Smooth muscle cell (in vitro differentiated cells): Measurements from ENCODE around the gene NELFB. TPM values are rescaled to one million over a fixed set of nuclear protein-coding genes. Genes with fewer than 3 reads are reported as not detected.

Experiments used
- DNase-seq: peaks from one replicate; lab custom pipeline; 2025; ENCODE audit not compliant: unreplicated experiment; lab: John Stamatoyannopoulos, UW
- H2AFZ ChIP-seq: fragments of 200-600 bp; sonication (generic); 2 replicates; pipeline ENCODE4 v1.6.0; 2016; ENCODE audit warnings: antibody characterized with exemption, low read depth, mild to moderate bottlenecking
- H3F3A ChIP-seq: fragments of 200-600 bp; sonication (generic); 2 replicates; pipeline ENCODE4 v1.6.0; 2017; ENCODE audit warnings: antibody characterized with exemption, low read depth
- H3K27ac ChIP-seq: fragments of 200-600 bp; sonication (generic); 2 replicates; pipeline ENCODE4 v1.5.1; 2016; ENCODE audit warnings: low read depth, mild to moderate bottlenecking
- H3K27me3 ChIP-seq: fragments of 200-600 bp; sonication (generic); 2 replicates; pipeline ENCODE4 v1.6.1; 2016; ENCODE audit warnings: low read depth, mild to moderate bottlenecking
- H3K36me3 ChIP-seq: fragments of 200-600 bp; sonication (generic); 2 replicates; pipeline ENCODE4 v1.5.1; 2016; ENCODE audit warnings: low read depth
- H3K4me1 ChIP-seq: fragments of 200-600 bp; sonication (generic); 2 replicates; pipeline ENCODE4 v1.5.1; 2016; ENCODE audit warnings: low read depth
- H3K4me2 ChIP-seq: fragments of 200-600 bp; sonication (generic); 2 replicates; pipeline ENCODE4 v1.6.0; 2016; ENCODE audit warnings: mild to moderate bottlenecking
- H3K4me3 ChIP-seq: fragments of 200-600 bp; sonication (generic); 2 replicates; pipeline ENCODE4 v1.5.1; 2016; ENCODE audit warnings: mild to moderate bottlenecking
- H3K79me2 ChIP-seq: fragments of 200-600 bp; sonication (generic); 2 replicates; pipeline ENCODE4 v1.6.0; 2016; ENCODE audit warnings: low read depth, mild to moderate bottlenecking
- H3K9ac ChIP-seq: fragments of 200-600 bp; sonication (generic); 2 replicates; pipeline ENCODE4 v1.6.0; 2016; ENCODE audit warnings: low read depth
- H3K9me3 ChIP-seq: fragments of 200-600 bp; sonication (generic); replicated peaks from 2 replicates; pipeline ENCODE4 v1.5.1; 2016; ENCODE audit warnings: low read depth
- H4K20me1 ChIP-seq: fragments of 200-600 bp; sonication (generic); 2 replicates; pipeline ENCODE4 v1.6.0; 2016; ENCODE audit warnings: low read depth
- CTCF ChIP-seq: fragments of 200-600 bp; sonication (generic); IDR thresholded peaks from 2 replicates; pipeline ENCODE4 v1.5.1; 2017; ENCODE audit warnings: borderline replicate concordance, mild to moderate bottlenecking, antibody characterized with exemption; ENCODE audit not compliant: insufficient read depth, poor library complexity, severe bottlenecking
- WGBS: methylation state at CpG from one replicate; pipeline ENCODE4 v1.1.7; 2016; ENCODE audit warnings: low lambda C conversion rate; 5-methylcytosine and 5-hydroxymethylcytosine counted together
- polyA plus RNA-seq: library from polyadenylated mRNA; unstranded; fragments of >200 nt; fragmentation: Nextera tagmentation; extraction: Ambion mirVana; gene quantifications from 2 replicates; pipeline ENCODE4 v1.2.1, GENCODE V29; 2016
- total RNA-seq: library from RNA; depleted of rRNA; stranded (reverse); fragments of >200 nt; gene quantifications from 2 replicates; pipeline ENCODE4 v1.2.3, GENCODE V29; 2014

NELFB gene
- total and polyA plus RNA-seq, 2 experiments from 2014 or later: 23.3 to 60.9 TPM

GRCh38 chr9:137212520-137212919 is 42.6 kb upstream of the NELFB start:
- Histone ChIP-seq H3F3A (no peaks in the 10 kb centered on the region), H3K79me2 (no peaks in the 10 kb centered on the region), H3K9me3 (no peaks in the 10 kb centered on the region), H3K4me2 (no peak overlapping the region), H4K20me1 (no peaks in the 10 kb centered on the region), H3K36me3 (no peaks in the 10 kb centered on the region), H3K9ac (no peak overlapping the region), H2AFZ (no peak overlapping the region), H3K4me3 (no peak overlapping the region), H3K4me1 (no peaks in the 10 kb centered on the region), H3K27me3 (no peaks in the 10 kb centered on the region), H3K27ac (no peak overlapping the region)
- no peak for TF ChIP-seq CTCF
- no peak for DNase-seq
- WGBS: 95% methylated on average over 20 of the region's 21 CpGs

- no peak for TF ChIP-seq CTCF
- Histone ChIP-seq H2AFZ (no peak overlapping the region), H3K9ac (no peak overlapping the region), H3K4me1 (no peaks in the 10 kb centered on the region), H3K27me3 (no peaks in the 10 kb centered on the region), H3K36me3 (no peaks in the 10 kb centered on the region), H3K9me3 (no peaks in the 10 kb centered on the region), H3K27ac (no peak overlapping the region), H4K20me1 (no peaks in the 10 kb centered on the region), H3F3A (no peaks in the 10 kb centered on the region), H3K79me2 (no peaks in the 10 kb centered on the region), H3K4me3 (no peak overlapping the region), H3K4me2 (no peak overlapping the region)
- no peak for DNase-seq
- 97% methylated on average over 43 of the region's 49 CpGs for WGBS
These were observed 41.7 kb upstream of the NELFB start for GRCh38 chr9:137213160-137214060.

GRCh38 chr9:137214620-137215019 is 40.5 kb upstream of the NELFB start:
- H3K4me3 ChIP-seq: no peak overlapping the region
- H3F3A ChIP-seq: no peaks in the 10 kb centered on the region
- no peaks in the 10 kb centered on the region for H3K27me3 ChIP-seq
- WGBS: 98% methylated on average over 16 of the region's 19 CpGs
- H3K27ac ChIP-seq: no peak overlapping the region
- TF ChIP-seq CTCF: no peak
- H3K36me3 ChIP-seq: no peaks in the 10 kb centered on the region
- no peaks in the 10 kb centered on the region for H3K4me1 ChIP-seq
- H3K9ac ChIP-seq: no peak overlapping the region
- H2AFZ ChIP-seq: no peak overlapping the region
- H3K79me2 ChIP-seq: no peaks in the 10 kb centered on the region
- H4K20me1 ChIP-seq: no peaks in the 10 kb centered on the region
- H3K9me3 ChIP-seq: no peaks in the 10 kb centered on the region
- no peak overlapping the region for H3K4me2 ChIP-seq
- DNase-seq: no peak
